DMS153 treated with DMSO at 0.1 percent for 48 hours (cell line): ENCODE data around the gene ARHGAP11A.
A peak's percentile ranks its signal among the peaks of the same experiment; 100 is the strongest.

Source experiments
- DNase-seq: peaks from one replicate; lab custom pipeline; 2025; ENCODE audit not compliant: unreplicated experiment; lab: John Stamatoyannopoulos, UW

ARHGAP11A gene

DNA sequence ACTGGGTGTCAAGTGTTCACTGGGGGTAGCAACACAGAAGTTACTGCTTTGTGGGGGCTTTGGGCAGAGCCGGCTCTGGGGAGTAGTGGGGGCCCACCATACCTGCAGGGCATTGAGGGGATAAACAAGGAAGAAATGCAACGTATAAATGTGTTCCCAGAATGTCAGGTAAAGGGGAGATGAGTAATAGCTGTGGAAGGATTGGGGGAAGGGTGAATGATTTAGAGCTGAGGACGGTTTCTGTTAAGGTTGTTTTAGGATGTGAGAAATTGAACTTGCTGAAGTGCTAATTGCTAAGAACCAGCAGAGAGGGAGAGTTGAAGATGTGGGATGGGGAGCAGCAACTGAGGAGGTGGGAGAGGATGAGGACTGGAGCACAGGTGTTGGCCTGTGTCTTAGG is 36.9 kb downstream of the ARHGAP11A start:
- no peak for DNase-seq

DNA sequence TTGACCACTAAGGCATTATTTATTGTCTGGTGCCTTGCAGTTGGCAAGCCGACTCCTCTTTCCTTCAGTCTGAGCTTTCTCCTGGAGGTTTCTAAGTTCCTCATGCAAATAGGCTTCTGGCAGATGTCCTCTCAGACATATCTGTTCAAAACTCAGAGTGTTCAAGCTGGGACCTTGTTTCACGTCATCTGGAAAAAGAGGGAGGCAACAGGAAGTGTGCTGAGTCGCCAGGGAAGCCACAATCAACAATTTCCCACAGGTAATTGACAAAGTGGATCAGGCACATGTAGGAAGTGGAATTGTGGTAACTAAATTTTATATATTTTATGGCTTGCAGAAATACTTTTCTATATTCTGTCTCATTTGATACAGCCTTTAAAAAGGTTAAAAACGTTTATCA is 40.8 kb downstream of the ARHGAP11A start:
- no peak for DNase-seq

DNA sequence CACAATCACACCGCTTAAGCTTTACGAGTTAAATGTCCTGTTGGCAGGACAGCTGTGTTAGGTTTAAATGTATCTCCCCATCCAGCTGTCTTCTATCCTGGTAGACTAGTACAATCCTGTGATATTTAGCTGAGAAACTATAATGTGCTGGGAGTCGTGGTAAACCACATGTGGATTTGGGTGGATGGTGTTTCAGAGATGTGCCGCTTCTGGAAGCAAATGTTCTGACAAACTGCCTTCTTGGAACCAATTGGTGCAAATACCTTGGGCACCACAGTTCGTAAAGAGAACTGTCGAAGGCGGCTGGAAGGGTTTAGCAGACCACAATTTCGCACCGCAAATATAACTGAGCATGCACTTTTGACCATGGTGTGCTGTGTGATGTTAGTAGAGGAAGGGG is 41.2 kb downstream of the ARHGAP11A start:
- DNase-seq = no peak

DNA sequence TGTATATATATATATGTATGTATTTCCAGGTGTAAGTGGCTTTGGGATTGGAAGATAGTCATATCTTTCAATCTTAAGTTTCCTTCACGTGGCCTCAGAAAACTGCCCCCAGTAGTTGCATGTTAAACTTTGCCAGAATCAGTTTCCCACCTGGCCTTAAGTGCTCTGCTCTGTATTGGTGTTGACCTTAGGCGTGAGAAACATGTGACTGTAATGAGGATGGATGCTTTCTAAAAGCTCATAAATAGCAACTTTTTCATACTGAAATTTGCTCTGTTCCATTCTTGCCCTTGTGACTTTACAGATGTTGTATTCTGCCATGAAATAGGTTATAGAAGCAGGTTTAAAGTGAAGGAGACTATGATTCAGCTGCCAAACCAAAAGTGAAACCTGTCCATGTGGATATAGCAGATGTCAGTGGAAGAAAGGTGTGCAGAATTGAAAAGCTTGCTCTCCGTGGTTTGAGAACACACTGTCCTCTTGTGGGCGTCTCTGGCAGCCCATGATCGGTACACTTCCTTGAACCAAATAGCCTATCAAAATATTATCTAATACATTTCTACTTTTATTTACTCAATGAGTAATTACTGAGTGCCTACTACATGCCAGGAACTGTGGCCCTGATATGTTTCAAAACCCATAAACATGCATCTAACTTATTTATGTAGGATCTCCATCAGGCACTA is 42.0 kb downstream of the ARHGAP11A start:
- peak; percentile 30 for DNase-seq

DNA sequence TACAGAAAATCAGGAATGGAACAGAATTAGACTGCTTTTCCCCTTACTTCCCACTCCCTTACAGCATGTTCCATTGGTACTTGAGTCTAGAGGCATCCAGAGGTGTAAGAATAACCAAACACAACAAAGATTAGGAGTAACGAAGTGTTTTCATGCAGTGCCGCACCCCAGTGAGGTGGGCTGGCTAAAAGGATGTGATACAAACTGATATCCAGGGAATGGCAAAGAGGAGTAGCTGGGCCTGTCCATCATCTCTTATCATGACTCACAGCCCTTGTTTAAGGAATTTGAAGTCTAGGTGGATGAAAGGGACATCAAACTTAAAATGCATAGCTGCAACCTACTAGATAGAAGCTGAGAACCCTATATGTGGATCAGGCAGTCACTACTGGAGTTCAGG is 42.6 kb downstream of the ARHGAP11A start:
- no peak for DNase-seq

DNA sequence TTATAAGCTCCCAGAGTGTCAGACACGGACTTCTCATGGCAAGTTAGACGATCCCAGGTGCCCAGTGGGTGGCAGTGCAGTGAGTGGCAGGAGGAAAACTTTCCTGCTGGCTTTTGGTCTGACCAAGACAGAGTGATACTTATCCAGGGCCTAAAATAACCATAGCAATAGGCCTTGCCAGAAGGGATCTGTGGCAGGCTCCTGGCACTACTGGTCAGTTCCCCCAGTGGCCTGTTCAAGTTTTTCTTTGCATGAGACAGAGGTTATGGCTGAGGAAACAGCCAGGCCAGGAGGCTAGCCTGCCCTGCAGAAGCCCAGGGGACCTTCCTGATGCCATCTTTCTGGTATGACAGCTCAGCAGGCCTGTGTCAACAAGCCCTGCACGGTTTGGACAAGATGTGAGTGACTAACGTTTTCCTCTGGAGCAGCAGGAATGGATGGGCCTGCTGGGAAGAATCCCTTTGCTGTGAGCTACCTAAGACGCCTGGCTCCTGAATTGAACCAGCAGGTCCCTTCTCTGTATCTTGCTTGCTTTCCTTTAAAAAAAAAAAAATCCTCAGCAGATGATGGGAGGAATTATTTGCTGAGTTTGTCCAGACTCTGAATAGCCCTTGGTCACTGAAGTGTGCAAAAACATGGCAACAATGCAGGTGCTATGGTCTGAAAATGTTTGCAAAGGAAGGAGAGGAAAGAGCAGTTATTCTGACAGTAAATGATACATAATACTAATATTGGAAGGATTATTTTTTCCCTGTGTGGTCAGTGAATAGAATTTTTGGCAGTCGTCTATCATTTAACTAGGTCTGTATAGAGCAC is 44.2 kb downstream of the ARHGAP11A start:
- no peak for DNase-seq

DNA sequence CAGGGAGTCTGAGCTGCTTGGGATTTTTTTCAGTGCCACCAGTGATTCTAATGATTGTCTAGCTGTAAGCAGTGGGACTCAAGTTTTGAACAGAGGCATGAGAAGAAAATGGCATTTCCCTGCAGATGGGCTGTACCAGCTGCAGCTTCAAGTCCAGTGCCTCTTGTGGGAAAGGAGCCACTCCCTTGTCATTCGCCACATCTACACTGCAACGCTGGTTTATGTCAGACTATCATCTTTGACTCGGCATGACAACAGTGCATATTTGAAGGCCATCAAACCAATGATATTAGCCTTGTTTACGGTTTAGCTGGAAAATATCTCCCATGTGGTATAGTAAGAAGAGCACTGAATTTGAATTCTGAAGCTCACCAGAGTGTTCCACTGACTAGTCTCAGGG is 48.4 kb downstream of the ARHGAP11A start:
- DNase-seq = no peak

DNA sequence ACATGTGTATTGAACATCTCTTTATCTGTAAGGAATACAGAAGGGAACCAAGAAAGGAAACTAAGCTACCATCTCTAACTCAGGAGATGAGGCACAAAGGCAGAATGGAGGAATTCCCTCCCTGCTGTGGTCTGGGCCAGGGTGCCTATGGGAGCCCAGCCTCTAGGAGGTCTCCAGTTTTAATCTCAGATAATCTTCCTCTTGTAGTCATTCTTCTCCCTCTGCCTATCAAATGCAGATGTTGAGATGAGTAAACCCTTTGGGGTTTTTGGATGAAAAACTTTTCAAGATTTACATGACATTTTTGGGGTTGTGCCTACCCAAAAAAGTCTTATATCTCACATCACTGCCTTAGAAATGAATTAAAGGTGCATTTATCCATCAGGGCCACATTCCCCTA is 49.5 kb downstream of the ARHGAP11A start:
- no peak for DNase-seq

DNA sequence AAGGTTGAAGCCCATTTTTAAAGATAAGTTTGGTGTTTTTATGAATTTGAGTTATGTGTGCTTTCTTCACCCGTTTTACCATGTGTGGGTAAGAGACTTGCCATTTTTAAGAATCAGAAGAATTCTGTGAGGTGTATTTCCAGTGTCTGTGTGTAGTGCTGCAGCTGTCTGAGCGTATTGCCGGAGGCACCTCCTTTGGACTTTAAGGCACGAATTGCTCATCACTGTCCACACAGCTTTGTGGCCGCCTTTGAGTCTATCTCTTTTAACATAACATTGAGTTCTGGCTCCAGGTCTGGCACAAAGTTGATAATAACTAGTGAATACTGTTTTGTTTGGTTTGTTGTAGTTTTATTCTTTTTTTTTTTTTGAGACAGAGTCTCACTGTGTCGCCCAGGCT is 52.0 kb downstream of the ARHGAP11A start:
- DNase-seq = no peak

DNA sequence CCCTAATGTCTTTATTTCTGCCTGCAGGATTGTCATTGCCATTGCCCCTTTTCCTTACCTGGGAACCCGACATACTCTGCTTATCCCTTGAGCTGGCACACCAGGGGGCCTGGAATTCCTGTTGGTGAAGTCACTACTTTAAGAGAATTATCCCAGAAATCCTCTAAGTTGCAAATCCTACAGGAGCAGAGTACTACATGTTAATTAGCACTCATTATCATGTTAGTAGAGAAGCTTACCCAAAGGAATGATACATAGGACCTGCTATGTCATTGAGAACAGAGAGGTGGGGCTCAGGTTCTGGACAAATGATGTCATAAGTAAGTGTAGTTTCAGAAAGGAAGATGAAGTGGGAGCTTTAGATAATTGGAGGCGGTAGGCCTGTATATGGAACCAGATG is 53.6 kb downstream of the ARHGAP11A start:
- DNase-seq = no peak

DNA sequence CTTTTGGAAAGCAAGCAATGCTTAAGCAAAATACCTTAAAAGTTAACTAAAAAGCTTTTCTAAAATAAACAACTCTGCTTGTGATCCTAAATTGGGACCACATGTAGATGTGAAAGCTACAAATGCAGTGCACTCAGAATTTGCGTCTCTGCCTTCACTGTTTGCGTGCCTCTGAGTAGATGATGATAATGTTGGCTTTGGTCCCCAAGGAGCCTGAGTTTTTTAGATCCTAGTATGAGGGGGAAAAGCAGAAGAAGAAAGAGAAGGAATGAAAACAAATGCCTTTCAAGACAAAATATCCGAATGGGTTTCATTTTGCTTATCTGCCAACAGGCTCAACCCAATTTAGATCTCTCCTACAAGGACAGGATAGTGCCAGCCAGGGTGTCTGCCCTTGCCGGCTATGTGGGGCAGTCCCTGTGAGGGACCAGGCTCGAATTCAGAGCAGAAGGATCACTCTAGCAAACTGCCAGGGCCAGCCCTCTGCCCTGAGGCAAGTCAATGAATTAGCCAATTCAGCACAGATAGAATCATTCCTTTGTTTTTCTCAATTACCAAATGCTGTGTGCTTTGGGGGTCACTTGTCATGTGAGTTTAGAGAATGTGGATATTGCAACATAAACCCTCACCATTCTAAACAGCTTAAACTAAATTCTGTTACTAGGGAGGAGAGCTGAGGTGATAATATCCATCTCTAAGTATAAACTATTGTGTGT is 54.8 kb downstream of the ARHGAP11A start:
- DNase-seq = no peak

DNA sequence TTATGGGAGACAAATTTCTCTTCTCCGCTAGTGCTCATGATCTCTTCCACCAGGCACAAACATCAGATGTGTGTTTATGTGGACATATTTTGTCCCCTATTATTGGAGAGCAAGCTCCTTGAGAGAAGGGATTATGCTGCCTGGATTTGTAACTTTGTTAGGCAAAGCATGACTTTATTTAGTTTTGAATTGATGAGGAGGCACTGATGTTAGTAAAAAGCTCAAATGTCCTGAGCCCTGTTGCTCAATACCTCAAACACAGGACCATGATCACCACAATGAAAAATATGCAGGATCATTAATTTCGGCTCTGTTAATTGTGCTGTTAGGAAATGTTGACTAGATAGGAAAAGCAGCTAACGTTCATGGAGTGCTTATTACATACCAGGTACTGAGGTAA is 55.3 kb downstream of the ARHGAP11A start:
- DNase-seq = no peak

DNA sequence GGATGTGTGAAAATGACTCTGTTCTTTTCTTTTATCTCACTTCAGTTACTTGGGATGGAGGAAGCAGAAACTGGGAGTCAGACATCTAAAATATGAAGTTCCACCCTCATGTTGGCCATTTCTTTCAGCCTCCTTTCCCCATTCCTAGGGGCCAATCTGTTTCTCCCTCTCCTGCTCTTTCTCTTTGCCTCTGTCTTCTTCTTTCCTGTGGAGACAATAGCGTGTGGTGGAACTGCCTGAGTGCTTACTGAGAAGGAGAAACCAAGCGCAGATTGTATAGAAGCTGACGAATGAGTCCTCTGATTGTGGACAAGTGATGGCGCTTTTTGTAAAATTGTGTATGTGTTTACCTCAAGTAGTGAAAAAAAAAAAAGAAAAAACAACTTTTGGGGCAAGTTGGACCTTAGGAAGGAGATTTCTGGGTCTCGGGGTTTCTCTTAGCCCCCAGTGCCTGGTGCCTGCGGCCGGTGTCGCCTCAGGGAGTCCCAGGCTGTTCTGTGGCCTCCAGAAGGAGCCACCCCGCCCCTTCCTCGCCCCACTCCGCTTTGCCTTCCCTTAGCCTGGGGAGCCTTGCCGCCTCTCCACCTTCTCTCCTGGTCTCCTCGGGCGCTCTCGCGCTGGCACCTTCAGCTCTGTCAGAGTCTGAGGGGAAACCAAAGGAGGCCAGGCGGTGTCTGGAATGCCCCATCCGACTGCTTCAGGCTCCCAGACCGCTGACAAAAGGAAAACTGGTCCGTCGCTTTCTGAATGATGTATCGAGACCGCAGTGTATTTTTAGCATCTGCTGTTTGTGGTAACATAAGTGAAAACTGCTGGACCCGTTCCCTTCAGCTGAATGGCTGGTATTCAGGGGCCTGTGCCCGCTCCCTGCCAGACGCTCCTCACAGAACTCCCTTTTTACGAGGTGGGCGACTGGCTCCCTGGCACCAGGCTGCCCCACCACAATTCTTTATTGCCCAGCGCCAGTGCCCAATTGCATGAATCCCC is 56.3 kb downstream of the ARHGAP11A start:
- no peak for DNase-seq

DNA sequence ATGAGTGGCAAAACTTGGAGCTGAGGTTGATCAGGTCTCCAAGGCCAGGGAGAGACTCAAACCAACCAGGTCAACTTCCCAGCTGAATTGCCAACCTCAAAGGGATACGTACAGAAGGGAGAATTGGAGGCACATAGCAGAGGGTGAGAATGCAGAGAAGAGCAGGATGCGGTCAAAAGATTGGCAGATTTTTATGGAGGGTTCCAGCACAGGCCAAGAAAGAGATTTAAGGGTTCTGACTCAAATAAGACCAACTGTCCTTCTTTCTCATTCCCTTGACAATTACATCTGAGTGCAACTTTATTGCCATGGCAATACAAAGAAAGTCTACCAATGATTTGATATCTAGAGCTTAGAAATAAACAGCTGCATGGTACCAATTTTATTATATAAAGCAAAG is 59.4 kb downstream of the ARHGAP11A start:
- DNase-seq = no peak

DNA sequence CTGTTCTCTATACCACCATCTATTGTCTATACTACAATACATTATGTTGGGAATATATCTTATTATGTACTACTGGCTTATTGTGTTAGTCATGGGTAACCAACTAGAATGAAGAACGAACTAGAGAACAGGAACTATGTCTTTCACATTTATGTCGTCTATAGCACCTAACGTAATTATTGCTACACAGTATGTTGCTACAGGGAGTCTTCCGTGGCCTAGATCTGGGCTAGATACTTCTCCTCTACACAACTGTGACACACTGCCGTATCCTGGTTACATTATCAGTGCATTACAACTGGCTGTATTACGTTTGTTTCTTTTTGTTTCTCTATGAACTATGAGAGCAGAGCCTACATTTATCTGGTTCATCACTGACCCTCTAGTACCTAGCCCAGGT is 60.2 kb downstream of the ARHGAP11A start:
- DNase-seq = no peak

DNA sequence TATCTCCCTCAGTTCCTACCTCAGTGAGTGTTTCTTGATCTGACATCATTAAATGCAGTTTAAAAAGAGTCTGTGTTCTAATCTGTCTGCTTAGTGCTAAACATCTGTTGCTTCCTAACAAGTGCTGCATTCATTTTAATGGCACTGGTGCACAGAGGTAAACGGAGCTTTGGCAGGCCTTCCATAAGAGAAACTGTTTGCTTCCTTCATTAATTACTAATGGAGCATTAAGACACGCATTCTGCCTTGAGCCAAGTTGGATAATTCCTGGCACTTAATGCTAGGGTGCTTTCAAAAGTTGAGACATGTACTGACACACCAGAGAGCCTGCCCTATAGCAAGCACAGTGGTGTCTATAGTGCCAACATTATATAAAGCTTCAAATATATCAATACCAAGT is 60.9 kb downstream of the ARHGAP11A start:
- no peak for DNase-seq

DNA sequence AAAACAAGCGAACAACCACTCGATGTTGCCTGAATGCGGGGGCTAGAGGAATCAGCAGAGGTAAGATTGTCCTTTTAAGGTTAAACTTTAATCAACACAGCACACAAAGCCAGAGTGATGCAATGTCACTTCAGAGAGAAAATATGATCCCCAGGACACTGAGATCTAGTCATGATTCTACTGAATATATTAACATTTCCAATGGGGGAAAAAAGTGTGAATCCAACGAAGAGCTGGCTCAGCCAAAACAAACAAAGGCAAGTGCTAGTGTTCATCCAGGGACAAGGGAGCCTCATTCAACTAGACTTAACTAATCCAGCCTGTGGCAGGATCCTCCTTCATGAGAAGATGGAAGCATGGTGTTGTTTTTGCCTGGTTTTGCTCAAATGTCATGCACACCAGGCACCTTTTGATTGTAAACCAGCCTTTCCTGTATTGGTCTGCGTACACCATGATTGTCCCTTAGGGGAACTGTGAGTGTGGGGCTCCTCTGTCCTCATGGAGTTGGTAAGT is 62.0 kb downstream of the ARHGAP11A start:
- DNase-seq = peak; percentile 12

DNA sequence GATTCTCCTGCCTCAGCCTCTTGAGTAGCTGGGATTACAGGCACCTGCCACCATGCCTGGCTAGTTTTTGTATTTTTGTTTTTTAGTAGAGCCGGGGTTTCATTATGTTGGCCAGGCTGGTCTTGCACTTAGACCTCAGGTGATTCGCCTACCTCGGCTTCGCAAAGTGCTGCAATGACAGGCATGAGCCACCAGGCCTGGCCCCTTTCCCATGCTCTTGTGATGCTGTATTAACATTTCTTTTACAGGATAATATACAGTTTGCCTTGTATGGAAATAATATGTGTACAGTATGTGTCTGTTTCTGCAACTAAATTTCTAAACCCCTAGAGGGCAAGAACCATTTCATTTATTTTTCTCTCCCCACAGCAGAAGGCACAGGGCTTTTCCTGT is 64.0 kb downstream of the ARHGAP11A start:
- no peak for DNase-seq

DNA sequence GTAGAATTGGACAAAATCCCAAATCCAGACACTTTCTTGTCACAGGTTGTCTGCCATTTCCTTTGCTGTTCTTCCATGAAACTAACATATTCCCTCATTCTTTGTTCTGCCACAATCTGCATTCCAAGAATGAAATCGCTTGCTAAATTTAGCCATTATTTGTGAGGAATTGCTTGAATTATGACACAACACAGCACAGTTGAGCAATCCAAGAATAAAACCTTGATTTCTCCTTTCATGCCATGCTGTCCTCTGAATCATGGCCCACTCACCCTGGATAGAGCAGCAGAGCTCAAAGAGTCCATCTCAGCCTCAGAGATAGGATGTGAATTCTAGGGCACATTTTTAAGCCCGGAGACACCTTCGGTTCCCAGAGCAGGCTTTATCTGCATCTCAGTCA is 67.3 kb downstream of the ARHGAP11A start:
- DNase-seq = no peak

DNA sequence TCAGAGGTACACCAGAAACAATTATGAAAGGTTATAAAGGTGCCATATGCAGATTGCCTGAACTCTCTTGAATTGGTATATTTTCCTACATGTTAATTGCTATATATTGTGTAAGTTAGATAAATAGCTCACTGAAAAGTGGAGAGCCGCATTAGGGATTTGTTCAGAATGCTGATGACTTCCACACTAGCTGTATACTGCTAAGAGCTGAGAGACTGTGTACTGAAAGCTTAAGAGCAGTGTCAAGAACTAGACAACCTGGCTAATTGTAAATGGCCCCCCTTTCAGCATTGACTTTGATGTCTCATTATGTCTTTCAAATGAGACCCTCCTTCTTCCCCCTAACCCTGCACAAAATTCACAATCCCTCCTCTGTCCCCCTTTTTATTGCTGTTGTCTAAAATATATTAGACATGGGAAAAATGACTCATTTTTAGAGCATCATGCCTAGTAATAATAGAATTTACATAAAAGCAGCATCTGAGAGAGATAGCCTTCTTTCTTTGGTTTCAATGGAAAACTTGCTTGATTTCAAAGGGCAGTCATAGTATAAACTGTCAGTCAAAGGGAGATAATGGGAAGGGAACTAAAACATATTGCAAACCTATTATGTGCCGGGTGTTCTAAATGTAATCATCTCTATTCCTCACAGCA is 67.8 kb downstream of the ARHGAP11A start:
- no peak for DNase-seq
